ENCODE data around the gene MLPH. TPM values are rescaled to one million over a fixed set of nuclear protein-coding genes. Genes with fewer than 3 reads are reported as not detected.
A peak's percentile ranks its signal among the peaks of the same experiment; 100 is the strongest.

MLPH gene
- polyA plus RNA-seq, 1 of the 3 experiments (the other 2 are of a cell fraction) = 93.6 TPM

- Histone ChIP-seq H3K27ac (ENCODE audit: low read depth in 2 of 2, low read length in 1 of 2) (peak overlapping the region in 1 of 2 experiments; percentile 100; a peak in 2 of 4 replicates), H3K9me2 (no peaks in the 10 kb centered on the region), H3K4me1 (ENCODE audit: control insufficient read depth in 1 of 2, insufficient read depth in 2 of 2, low read depth in 1 of 2, low read length in 1 of 2) (peaks cover 2 to 12% of the 10 kb centered on the region in 2 experiments; a peak in 2 of 4 replicates), H3K36me3 (replicated peaks in 1 of 2; ENCODE audit: control insufficient read depth in 1 of 2, insufficient read depth in 2 of 2, low read length in 1 of 2) (peaks cover 0 to 80% of the 10 kb centered on the region in 2 experiments), H3F3A (replicated peaks; ENCODE audit: insufficient read depth) (peaks cover 31% of the 10 kb centered on the region), H3K4me2 (no peak overlapping the region), H3K9me3 (no peaks in the 10 kb centered on the region), H4K20me1 (ENCODE audit: insufficient read depth) (no peaks in the 10 kb centered on the region), H2AFZ (ENCODE audit: low read depth) (no peak overlapping the region), H3K79me2 (ENCODE audit: insufficient read depth) (peaks cover 79% of the 10 kb centered on the region), H3K4me3 (ENCODE audit: low read depth in 2 of 2, low read length in 1 of 2) (no peak overlapping the region), H3K9ac (peak overlapping the region; percentile 6; the same call in 1 of the 2 replicates), H3K27me3 (ENCODE audit: insufficient read depth) (no peaks in the 10 kb centered on the region)
- TF ChIP-seq IRF3 (IDR thresholded peaks at IDR 0.05; ENCODE audit: low read depth, low read length) (no peak), TCF12 (IDR thresholded peaks at IDR 0.05) (peak; percentile 24; the same call in 1 of the 2 replicates), MXI1 (IDR thresholded peaks at IDR 0.05; ENCODE audit: low read depth, low read length) (no peak), RXRA (IDR thresholded peaks at IDR 0.05; ENCODE audit: borderline replicate concordance, low read depth) (no peak), ZBTB33 (IDR thresholded peaks at IDR 0.05; ENCODE audit: borderline replicate concordance, low read depth) (no peak)
- POLR2A ChIA-PET = no interaction called here
- CTCF ChIA-PET = interaction anchor here (1.7 to 10.4 kb wide), 10 partner anchors 11 to 357 kb away, joined by 5 to 311 read pairs (median 26); no protein-coding TSS in a partner anchor
- DNase-seq = no peak
- WGBS (ENCODE audit: low lambda C conversion rate) = 90% methylated on average over 1 of the region's 1 CpG
Measured at GRCh38 chr2:237511433-237511832, 24.4 kb downstream of the MLPH start.

GRCh38 chr2:237511885-237512405, 24.9 kb downstream of the MLPH start:
- H3K36me3 ChIP-seq (replicated peaks in 1 of 2; ENCODE audit: control insufficient read depth in 1 of 2, insufficient read depth in 2 of 2, low read length in 1 of 2) = peaks cover 0 to 77% of the 10 kb centered on the region in 2 experiments
- peaks cover 27% of the 10 kb centered on the region for H3F3A ChIP-seq (replicated peaks; ENCODE audit: insufficient read depth)
- peak overlapping the region in 1 of 2 experiments; percentile 100; a peak in 2 of 4 replicates for H3K27ac ChIP-seq (ENCODE audit: low read depth in 2 of 2, low read length in 1 of 2)
- no peak overlapping the region for H2AFZ ChIP-seq (ENCODE audit: low read depth)
- H3K79me2 ChIP-seq (ENCODE audit: insufficient read depth) = peaks cover 76% of the 10 kb centered on the region
- no peak overlapping the region for H3K4me2 ChIP-seq
- no peak for DNase-seq
- peak overlapping the region; percentile 32; the same call in 1 of the 2 replicates for H3K9ac ChIP-seq
- 91% methylated on average over 17 of the region's 17 CpGs for WGBS (ENCODE audit: low lambda C conversion rate)
- no peaks in the 10 kb centered on the region for H4K20me1 ChIP-seq (ENCODE audit: insufficient read depth)
- H3K9me2 ChIP-seq = no peaks in the 10 kb centered on the region
- H3K27me3 ChIP-seq (ENCODE audit: insufficient read depth) = no peaks in the 10 kb centered on the region
- no peaks in the 10 kb centered on the region for H3K9me3 ChIP-seq
- CTCF ChIA-PET = interaction anchor here (0.8 to 10.4 kb wide), 72 partner anchors 8 to 759 kb away, joined by 3 to 311 read pairs (median 6); partner anchors contain the start of genes COPS8, LRRFIP1, MLPH and PRLH
- TF ChIP-seq ZBTB33 (IDR thresholded peaks at IDR 0.05; ENCODE audit: borderline replicate concordance, low read depth) (no peak), REST (IDR thresholded peaks at IDR 0.05; ENCODE audit: low read depth, low read length) (no peak), FOSL2 (IDR thresholded peaks at IDR 0.05; ENCODE audit: borderline replicate concordance, low read depth) (no peak), GATA2 (CRISPR knock-in tag; IDR thresholded peaks at IDR 0.05) (no peak), FOXM1 (IDR thresholded peaks at IDR 0.05; ENCODE audit: low read depth) (no peak)
- no peak overlapping the region for H3K4me3 ChIP-seq (ENCODE audit: low read depth in 2 of 2, low read length in 1 of 2)
- H3K4me1 ChIP-seq (ENCODE audit: control insufficient read depth in 1 of 2, insufficient read depth in 2 of 2, low read depth in 1 of 2, low read length in 1 of 2) = peaks cover 2 to 12% of the 10 kb centered on the region in 2 experiments; a peak in 2 of 4 replicates
- POLR2A ChIA-PET = no interaction called here
